GM21529 (cell line): ENCODE measurements around the gene SLIT1.

ENCODE experiments used
- ATAC-seq: cut with Tn5 transposase; IDR thresholded peaks from one replicate; pipeline ENCODE4 v1.9.1; 2021; ENCODE audit not compliant: unreplicated experiment

Gene SLIT1

GRCh38 chr10:97066877-97067555 lies 118.7 kb downstream of the SLIT1 start:
- no peak for ATAC-seq

GRCh38 chr10:97065686-97066660 lies 119.8 kb downstream of the SLIT1 start:
- ATAC-seq: no peak

DNA sequence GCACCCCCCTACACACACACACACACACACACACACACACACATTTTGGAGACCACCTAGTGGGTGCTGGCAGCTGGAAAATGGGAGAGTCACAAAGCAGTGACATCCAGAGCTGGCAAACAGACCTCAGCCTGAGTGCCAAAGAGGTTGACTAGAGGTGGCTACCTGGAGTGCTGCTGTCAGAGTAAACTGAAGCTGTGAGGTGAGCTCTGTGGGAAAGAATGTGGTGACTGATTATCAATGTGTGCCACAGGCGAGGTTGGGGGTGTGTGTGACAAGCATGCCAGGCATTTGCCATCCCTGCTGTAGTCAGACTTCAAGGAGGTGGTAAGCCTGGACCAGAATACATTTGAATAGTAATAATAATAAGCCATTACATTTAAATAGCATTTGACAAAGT lies 120.6 kb downstream of the SLIT1 start:
- ATAC-seq: no peak

DNA sequence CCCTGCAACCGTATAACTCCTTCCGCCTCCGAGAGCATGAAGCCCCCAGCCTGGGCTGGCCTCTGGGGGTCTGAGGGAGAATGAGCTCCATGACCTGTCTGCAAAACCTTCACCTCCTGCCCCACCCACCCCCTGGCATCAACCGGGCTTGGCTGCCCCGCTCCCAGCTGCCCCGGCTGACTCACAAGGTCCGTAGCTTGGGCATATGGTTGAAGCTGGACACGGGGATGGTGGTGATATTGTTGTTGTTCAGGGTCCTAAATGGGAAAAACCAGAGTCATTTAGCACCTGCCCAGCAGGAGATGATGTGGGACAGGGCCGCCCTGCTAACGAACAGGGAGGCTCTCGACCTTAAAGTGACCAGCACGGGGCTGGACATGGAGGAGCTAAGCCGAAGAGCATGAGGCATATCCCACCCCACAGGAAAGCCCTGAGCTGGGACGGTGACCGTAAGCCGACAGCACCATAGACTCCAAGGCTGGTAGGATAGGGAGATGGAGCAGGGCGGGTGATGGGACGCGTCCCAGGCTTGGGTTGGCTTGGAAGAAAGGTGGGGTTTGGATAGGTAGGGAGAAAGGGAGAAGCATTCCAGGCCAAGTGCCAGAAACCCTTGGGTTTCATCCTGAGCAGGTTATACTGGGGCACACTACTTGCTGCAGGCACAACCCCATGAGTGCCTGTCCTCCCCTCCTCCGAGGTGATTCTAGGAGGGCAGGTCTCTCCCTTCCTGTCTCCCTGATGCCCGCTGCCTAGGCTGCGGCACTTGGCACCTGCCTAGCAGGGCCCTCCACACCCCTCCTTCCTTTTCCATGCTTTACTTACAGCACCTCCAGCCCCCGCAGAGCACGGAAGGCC lies 121.5 kb downstream of the SLIT1 start:
- no peak for ATAC-seq

DNA sequence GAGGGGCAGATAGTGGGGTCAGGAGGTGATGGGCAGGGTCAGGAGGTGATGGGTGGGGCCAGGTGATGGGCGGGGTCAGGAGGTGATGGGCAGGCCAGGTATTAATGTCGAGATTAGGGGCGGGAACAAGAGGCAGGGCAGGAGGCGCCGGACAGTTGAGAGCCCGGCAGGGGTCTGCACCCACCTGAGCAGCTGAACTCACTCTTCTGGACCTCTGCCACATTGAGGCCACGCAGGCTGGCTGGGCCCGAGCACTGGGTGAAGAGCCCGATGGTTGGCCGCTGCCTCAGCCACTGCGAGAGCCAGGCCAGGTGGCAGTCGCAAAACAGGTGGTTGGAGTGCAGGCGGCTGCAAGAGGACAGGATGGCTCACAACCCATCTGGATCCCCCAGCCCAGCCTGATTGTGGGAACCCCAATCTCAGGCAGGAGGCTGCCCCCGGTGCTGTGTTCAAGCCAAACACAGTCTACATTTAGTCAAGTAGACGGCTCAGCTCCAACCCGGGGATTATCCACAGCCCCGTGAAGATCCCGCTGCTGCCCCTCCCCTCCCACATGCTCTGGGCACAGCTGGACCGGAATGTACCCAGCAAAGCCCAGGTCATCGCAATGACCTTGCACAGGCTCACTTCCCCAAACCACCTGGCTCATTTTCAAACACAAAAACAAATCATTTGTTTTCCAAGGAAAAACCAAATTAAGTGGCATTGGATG lies 122.3 kb downstream of the SLIT1 start:
- no peak for ATAC-seq

DNA sequence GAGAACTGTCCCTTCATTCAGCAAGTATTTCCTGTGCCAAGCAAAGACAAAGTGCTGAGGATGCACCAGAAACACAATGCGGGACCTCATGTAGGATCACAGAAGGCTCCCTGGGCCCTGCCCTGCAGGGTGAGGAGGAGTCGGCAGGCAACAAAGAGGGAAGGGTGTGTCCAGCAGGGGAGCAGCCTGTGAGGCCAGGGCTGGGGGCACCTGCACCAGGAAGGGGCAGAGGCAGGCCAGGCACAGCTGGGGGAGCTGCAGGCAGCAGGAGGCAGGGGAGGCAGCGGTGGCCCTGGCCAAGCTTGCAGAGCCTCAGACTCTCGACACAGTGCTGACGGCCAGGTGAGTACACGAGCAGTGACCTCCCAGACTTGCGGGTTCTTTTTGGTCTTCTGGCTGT lies 123.3 kb downstream of the SLIT1 start:
- ATAC-seq: no peak

GRCh38 chr10:97062046-97062445 lies 123.7 kb downstream of the SLIT1 start:
- ATAC-seq: no peak

- no peak for ATAC-seq
Observed at GRCh38 chr10:97061423-97061822, 124.3 kb downstream of the SLIT1 start.

GRCh38 chr10:97060441-97061084 lies 125.2 kb downstream of the SLIT1 start:
- no peak for ATAC-seq

DNA sequence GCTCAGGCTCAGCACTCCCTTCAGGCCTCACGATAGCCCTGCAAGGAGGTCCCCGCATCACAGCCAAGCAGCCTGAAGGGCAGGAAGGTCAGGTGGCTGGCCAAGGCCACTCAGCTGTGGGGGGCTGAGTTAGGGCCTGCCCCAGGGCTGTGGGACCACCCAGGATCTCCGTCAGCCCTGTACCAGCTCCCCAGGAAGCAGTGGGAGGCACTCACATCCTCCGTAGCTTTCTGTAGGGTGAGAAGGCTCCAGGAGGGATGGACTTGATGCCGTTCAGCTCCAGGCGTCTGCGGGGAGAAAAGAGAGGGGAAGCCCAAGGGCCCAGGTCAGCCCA lies 125.9 kb downstream of the SLIT1 start:
- ATAC-seq: no peak

DNA sequence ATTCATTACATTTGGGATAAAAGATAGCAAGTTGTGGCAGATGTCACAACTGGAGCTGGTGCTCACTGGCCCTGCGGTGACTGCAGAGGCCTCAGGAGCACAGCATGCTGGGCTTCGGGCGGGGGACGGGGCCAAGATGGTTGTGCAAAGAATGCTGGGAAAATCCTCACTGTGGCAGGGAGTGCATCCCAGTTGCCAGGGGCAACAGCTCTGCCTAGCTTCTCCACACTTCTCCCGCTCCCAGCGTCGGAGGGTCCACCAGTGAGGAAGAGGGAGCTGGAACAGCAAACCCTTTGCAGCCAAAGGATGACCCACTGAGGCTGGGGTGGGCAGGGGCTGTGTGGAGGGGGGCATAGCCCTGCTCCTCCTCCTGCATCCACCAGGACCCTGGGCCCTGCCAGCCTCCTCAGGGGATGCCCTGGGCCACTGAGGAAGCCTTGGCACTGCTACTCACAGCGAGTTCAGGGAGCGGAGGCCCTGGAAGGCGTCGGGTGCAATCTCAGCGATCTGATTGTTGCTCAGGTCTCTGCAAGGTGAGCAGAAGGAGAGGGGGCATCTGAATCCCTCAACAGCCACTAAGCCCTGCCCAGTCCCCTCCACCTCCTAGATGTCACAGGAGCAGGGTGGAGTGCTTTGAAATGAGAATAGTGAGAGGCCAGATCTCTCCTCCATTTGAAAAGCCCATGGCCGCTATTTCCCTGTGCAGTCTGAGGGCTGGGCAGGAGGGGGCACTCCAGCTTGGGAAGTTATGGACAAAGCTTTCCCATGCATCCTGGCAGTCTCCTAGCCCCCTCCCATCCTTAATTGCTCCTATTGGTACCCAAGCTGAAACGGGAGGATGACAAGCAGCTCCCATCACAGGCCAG lies 126.5 kb downstream of the SLIT1 start:
- ATAC-seq: no peak

- no peak for ATAC-seq
Observed at GRCh38 chr10:97058521-97058920, 127.2 kb downstream of the SLIT1 start.

DNA sequence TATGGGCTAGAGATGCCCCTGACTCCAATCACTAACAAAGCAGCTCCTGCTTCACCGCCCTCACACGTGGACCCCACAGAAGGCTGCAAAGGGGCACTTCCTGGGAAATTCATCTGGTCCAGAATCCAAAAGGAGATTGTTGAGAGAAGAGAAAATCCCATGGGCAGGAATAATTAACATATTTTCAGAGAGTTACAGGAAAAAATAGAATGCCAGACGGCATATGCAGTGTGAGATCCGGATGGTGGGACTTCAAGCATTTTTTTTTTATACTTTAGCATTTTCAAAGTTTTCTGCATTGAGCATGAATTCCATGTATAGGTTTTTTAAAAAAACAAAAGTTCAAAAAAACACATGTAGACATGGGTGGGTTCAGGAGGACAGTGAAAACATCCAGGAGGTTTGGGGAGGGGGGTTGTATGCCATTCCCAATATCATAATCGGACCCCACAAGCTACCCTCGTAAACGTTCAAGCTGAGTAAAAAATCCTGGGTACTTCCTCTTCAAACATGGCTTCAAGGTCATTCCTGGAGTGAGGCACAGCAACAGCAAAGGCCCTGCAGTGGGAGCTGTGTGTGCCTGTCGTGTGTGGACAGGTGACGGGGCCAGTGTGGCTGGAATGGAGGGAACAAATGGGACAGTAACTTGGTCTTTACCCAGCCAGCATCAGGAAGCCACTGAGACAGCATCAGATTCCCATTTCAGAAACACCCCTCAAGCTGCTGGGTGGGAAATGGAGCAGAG lies 128.1 kb downstream of the SLIT1 start:
- no peak for ATAC-seq

DNA sequence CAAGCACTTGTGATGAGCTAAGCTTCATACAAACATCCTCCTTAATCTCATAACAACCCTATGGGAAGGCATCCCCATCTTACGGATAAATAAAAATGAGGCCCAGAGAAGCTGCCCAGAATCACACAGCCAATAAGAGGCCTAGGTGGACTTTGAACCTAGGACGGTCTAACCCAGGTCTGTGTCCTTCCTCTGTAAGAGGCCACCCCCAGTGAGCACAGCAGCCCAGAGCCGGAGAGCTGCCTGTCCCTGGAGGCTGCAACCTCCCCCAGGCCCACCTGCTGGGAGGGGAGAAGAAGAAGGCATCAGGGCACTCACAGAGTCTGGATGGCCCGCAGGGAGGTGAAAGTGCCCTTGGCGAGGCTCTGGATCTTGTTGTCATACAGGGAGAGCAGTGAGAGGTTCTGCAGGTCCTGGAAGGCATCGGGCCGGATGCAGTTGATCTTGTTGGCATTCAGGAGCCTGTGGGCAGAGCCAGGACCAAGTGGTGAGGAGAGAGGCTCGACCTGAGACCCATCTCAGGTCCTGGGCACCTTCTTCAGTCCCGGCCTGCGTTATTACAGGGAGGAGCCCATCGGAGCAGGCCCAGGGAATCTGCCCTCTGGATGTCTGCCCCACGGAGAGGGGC lies 129.6 kb downstream of the SLIT1 start:
- no peak for ATAC-seq

GRCh38 chr10:97053276-97053675 lies 132.5 kb downstream of the SLIT1 start:
- ATAC-seq: no peak

DNA sequence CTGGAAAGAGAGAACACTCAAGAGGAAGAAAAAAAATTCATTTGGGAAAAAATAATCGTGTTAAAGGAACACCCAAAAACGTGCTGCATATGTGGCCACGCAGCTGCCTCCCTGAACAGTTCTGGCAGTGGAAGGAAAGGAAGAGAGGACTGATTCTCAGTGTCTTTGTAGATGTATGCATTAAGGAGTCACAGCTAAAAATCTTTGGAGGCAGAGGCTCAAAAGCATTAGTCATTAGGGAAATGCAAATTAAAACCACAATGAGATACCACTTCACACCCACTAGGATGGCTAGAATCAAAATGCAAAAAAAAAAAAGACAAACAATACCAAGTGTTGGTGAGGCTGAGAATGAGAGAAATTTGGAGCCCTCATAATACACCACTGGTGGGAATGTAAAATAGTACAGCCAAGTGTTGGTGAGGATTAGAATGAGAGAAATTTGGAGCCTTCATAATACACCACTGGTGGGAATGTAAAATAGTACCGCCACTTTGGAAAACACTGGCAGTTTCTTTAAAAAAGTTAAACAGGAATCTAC lies 134.7 kb downstream of the SLIT1 start:
- no peak for ATAC-seq

DNA sequence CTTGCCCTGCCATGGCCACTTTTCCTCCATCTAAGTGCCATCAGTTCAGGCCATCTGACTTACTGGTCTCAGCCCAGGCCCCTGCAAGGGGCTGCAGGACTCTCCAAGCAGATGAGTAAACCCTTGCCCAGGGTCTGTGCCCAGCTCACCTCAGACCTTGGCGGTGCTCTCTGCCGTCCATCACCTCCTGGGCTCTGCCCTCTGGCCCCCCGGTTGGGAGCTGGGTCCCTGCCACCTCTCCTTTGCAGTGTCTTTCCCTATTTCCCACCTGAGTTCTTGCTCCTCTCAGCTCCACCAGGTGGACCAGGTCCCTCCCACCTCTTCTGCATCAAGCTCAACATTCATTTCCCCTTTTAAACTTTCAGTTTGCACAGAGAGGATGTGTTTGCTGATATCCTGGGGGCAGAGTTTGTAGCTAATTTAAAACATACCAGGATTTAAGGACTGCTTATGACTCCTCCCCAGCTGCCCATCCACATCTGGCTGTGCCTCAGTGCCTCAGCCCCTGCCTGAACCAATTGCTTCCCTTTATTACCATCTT lies 135.5 kb downstream of the SLIT1 start:
- ATAC-seq: no peak

GRCh38 chr10:97049670-97050069 lies 136.1 kb downstream of the SLIT1 start:
- no peak for ATAC-seq
